WERI-Rb-1 (cell line): ENCODE measurements around the gene OR2T1.
"Not testable (repeated sequence)": the region's sequence is repeated elsewhere in the genome, so short reads cannot be mapped to it uniquely, and the experiment has no call there.

ENCODE experiments used
- DNase-seq: peaks from one replicate; pipeline ENCODE4 v3.0.0-alpha.2; 2020
- H3K27ac ChIP-seq: fragments of 250-450 bp; sonication (Bioruptor Pico); 2 replicates; pipeline ENCODE4 v1.5.1; 2020; ENCODE audit warnings: mild to moderate bottlenecking, moderate library complexity
- H3K27me3 ChIP-seq: fragments of 250-450 bp; sonication (Bioruptor Pico); 2 replicates; pipeline ENCODE4 v1.5.1; 2021; ENCODE audit warnings: mild to moderate bottlenecking, low read depth, moderate library complexity; ENCODE audit not compliant: insufficient read depth, severe bottlenecking
- H3K36me3 ChIP-seq: fragments of 250-450 bp; sonication (Bioruptor Pico); 2 replicates; pipeline ENCODE4 v1.5.1; 2020; ENCODE audit warnings: mild to moderate bottlenecking, moderate library complexity
- H3K4me3 ChIP-seq: 2 replicates; pipeline ENCODE4 v1.5.1; 2011; ENCODE audit warnings: low read depth, mild to moderate bottlenecking, control low read depth, low read length
- H3K9me3 ChIP-seq: fragments of 250-450 bp; sonication (Bioruptor Pico); 2 replicates; pipeline ENCODE4 v1.5.1; 2021; ENCODE audit warnings: mild to moderate bottlenecking, moderate library complexity; ENCODE audit not compliant: severe bottlenecking

Gene OR2T1

DNA sequence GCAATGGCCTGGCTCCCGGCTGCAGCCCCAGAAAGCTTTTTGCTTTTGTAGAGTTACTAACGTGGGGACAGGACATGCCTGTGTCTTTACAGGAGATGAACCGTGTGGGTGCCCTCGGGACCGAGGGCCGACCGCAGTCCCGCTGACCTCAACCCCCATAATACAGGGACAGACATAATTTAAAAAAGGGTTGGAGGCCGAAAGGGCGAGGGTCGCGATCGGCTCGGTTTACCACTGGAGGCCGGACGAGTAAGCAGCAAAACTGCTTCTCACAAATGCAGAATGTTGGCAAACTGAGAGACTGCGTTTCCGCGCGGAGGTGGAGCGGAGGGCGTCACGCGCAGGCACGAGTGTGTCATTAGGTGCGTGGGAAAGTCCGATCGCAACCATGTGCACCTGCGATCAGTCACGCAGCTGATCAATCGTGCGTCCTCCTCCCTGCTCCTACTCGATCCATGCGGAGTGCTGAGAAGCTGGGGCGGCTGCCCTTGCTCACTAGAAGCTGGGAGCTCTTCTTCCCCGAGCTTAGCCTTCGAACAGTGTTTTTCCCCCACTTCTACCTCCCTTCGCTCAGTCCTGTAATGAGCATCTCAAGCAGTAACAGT is 31.1 kb downstream of the OR2T1 start:
- H3K9me3 ChIP-seq, DNase-seq, H3K36me3 ChIP-seq, H3K27ac ChIP-seq, H3K4me3 ChIP-seq: not testable (repeated sequence)
- H3K27me3 ChIP-seq, result peaks cover 11% of the 10 kb centered on the region

DNA sequence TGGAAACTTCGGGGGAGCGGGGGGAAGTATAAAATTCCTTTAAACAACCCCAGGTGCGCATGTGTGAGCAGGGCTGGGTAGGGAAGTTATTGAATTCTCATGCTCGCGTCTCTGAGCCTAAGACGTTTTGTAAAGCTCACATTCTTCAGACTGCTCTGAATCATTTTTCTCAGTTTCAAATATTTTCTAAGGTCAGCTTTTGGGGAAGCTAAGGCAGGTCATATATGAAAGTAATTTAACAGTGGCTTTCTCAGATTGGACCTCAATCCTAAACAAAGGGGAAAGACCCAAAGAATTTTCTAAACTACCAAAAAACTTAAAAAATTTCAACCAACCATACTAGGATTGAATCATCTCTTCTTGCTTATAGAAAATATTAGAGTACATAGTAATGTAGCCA is 32.1 kb downstream of the OR2T1 start:
- H3K4me3 ChIP-seq, H3K9me3 ChIP-seq, H3K27ac ChIP-seq, DNase-seq, H3K36me3 ChIP-seq: not testable (repeated sequence)
- H3K27me3 ChIP-seq, result peaks cover 15% of the 10 kb centered on the region

- H3K27me3 ChIP-seq, result peaks cover 22% of the 10 kb centered on the region
- not testable (repeated sequence) for DNase-seq, H3K4me3 ChIP-seq, H3K36me3 ChIP-seq, H3K27ac ChIP-seq, H3K9me3 ChIP-seq
Observed at GRCh38 chr1:248436303-248436702, 33.5 kb downstream of the OR2T1 start.

DNA sequence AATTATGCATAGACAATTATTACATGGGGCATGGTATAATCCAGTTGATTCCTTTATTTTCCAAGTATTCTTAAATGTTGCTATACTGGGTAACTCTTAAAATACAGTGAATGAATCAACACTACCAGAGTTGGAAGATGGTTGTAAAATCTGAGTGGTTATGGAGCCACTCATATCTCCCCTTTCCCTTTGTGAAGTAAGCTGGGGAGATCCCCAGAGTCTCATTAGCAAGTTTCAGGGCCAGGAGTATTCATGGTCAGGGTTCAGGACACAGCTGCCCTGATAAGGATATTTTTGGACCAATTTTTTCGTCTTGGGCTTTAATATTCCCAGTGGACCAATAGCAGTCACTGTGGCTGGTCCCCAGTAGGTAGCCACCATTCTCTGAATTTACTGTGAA is 35.8 kb downstream of the OR2T1 start:
- not testable (repeated sequence) for H3K4me3 ChIP-seq, H3K27ac ChIP-seq, H3K36me3 ChIP-seq, H3K9me3 ChIP-seq, DNase-seq
- H3K27me3 ChIP-seq, result peaks cover 20% of the 10 kb centered on the region

DNA sequence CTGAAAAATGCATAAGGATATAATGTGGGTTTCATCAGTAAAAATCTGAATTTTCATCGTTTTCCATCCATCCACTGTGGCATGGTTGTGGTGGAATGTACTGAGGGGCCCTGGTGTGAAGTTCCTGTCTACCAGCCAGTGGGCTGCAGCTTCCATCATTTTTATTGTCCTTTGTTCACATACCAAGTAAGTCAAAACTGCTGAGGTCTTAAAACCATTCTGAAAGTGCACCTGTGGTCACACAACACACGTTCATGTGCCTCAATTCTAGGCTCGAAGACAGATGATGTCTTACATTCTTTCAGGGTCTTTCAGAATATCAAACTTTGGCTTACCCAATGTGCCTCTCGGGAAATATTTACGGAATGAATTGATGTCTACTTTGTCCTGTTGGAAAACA is 36.4 kb downstream of the OR2T1 start:
- not testable (repeated sequence) for DNase-seq, H3K9me3 ChIP-seq, H3K4me3 ChIP-seq, H3K27ac ChIP-seq, H3K36me3 ChIP-seq
- H3K27me3 ChIP-seq, result peaks cover 24% of the 10 kb centered on the region

GRCh38 chr1:248442500-248443277 is 39.8 kb downstream of the OR2T1 start:
- not testable (repeated sequence) for H3K27ac ChIP-seq, DNase-seq, H3K36me3 ChIP-seq, H3K9me3 ChIP-seq, H3K4me3 ChIP-seq
- H3K27me3 ChIP-seq, result peaks cover 38% of the 10 kb centered on the region

- H3K27me3 ChIP-seq, result peaks cover 35% of the 10 kb centered on the region
- not testable (repeated sequence) for H3K9me3 ChIP-seq, H3K36me3 ChIP-seq, H3K27ac ChIP-seq, H3K4me3 ChIP-seq, DNase-seq
Observed at GRCh38 chr1:248444603-248445002, 41.8 kb downstream of the OR2T1 start.

- not testable (repeated sequence) for H3K9me3 ChIP-seq, H3K27ac ChIP-seq, H3K36me3 ChIP-seq, DNase-seq, H3K4me3 ChIP-seq
- H3K27me3 ChIP-seq, result peaks cover 29% of the 10 kb centered on the region
Observed at GRCh38 chr1:248445399-248445798, 42.6 kb downstream of the OR2T1 start, which contains the start of gene OR2T2. Gene OR2T2, plus strand, starts transcription at chr1:248445637. Its CDS starts 7,161 bp downstream, at chr1:248452798.

- not testable (repeated sequence) for H3K27ac ChIP-seq, H3K4me3 ChIP-seq, H3K9me3 ChIP-seq, DNase-seq, H3K36me3 ChIP-seq
- H3K27me3 ChIP-seq, result peaks cover 22% of the 10 kb centered on the region
Observed at GRCh38 chr1:248448409-248449074, 45.7 kb downstream of the OR2T1 start.

GRCh38 chr1:248449821-248450465 is 47.1 kb downstream of the OR2T1 start:
- H3K9me3 ChIP-seq, DNase-seq, H3K36me3 ChIP-seq, H3K27ac ChIP-seq, H3K4me3 ChIP-seq: not testable (repeated sequence)
- peaks cover 13% of the 10 kb centered on the region for H3K27me3 ChIP-seq

DNA sequence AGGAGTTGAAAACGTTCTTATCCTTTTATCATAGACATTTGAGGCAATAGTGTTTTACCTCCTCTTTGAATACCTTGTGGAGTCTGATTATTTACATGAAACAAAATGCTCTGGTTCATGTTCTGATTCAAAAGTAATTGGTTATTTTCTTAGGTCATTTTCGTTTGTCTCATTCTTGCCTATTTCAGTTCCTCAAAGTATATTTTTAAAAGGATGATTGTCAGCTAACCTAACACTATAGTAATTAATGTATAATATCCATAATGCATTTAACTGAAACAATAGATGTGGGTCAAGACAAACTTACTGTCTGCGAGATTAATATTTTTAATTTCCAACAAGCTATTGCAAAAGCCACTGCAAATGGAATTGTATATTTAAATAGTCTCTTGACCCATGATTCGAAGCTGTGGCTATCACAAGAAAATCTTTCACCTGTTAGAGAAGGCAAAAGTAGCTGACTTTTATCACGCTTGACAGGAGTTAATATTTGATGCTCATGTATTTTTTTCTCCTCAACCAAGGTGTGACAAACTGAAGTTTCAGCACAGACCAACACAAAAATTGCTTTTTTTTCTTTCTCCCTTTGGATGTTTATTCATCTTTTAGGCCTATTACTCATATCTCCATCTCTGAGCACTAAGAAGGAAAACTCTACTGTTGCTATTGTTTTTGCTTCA is 47.8 kb downstream of the OR2T1 start:
- not testable (repeated sequence) for DNase-seq, H3K4me3 ChIP-seq, H3K9me3 ChIP-seq, H3K36me3 ChIP-seq, H3K27ac ChIP-seq
- peaks cover 11% of the 10 kb centered on the region for H3K27me3 ChIP-seq

GRCh38 chr1:248453619-248454018 is 50.8 kb downstream of the OR2T1 start:
- not testable (repeated sequence) for H3K27ac ChIP-seq, H3K36me3 ChIP-seq, H3K27me3 ChIP-seq, DNase-seq, H3K9me3 ChIP-seq, H3K4me3 ChIP-seq

- not testable (repeated sequence) for H3K27me3 ChIP-seq, H3K36me3 ChIP-seq, H3K9me3 ChIP-seq, DNase-seq, H3K4me3 ChIP-seq, H3K27ac ChIP-seq
Observed at GRCh38 chr1:248455045-248455444, 52.2 kb downstream of the OR2T1 start.

- peaks cover 15% of the 10 kb centered on the region for H3K27me3 ChIP-seq
- not testable (repeated sequence) for DNase-seq, H3K4me3 ChIP-seq, H3K9me3 ChIP-seq, H3K27ac ChIP-seq, H3K36me3 ChIP-seq
Observed at GRCh38 chr1:248456635-248457034, 53.8 kb downstream of the OR2T1 start.
